Transverse colon (tissue), 4 donors: Measurements from ENCODE around the gene KLHL29. TPM values are rescaled to one million over a fixed set of nuclear protein-coding genes. Genes with fewer than 3 reads are reported as not detected.

Source experiments
- DNase-seq: peaks from one replicate; pipeline ENCODE4 v3.0.0-alpha.2; 2019
- H3K27ac ChIP-seq, 4 donors: fragments of 200-600 bp; sonication (generic); 2 replicates each; pipeline ENCODE4 v1.5.1; 2016 to 2018; ENCODE audit warnings: inconsistent platforms in 4 of 4
- H3K27me3 ChIP-seq: fragments of 200-600 bp; sonication (generic); 2 replicates; pipeline ENCODE4 v1.5.1; 2017; ENCODE audit warnings: inconsistent platforms
- H3K36me3 ChIP-seq, 4 donors: fragments of 200-600 bp; sonication (generic); 2 replicates each; pipeline ENCODE4 v1.5.1; 2017 to 2019; ENCODE audit warnings: inconsistent platforms in 4 of 4
- H3K4me1 ChIP-seq, 4 donors: fragments of 200-600 bp; sonication (generic); 2 replicates each; pipeline ENCODE4 v1.5.1; 2017 to 2020; ENCODE audit warnings: inconsistent platforms in 4 of 4
- H3K4me3 ChIP-seq, 4 donors: fragments of 200-600 bp; sonication (generic); 1 replicate in 1 of 4; 2 replicates in 3 of 4; pipeline versions ENCODE4 v1.5.1 to v1.6.1; 2017 to 2019; ENCODE audit warnings: inconsistent platforms in 4 of 4
- H3K9me3 ChIP-seq, 2 donors: fragments of 200-600 bp; sonication (generic); 2 replicates each; pipeline ENCODE4 v1.5.1; 2017 to 2019; ENCODE audit warnings: inconsistent platforms in 2 of 2
- CTCF ChIP-seq, 5 experiments: fragments of 200-600 bp in 3 of 5; fragments of 450-650 bp in 2 of 5; sonication (generic) in 3 of 5; IDR thresholded peaks; 1 replicate in 2 of 5; 2 replicates in 3 of 5; pipeline ENCODE4 v1.5.1; 2016 to 2017; ENCODE audit warnings: antibody characterized with exemption in 5 of 5, inconsistent platforms in 3 of 5, mild to moderate bottlenecking in 2 of 5, moderate library complexity in 1 of 5
- EP300 ChIP-seq: sonication (generic); formaldehyde crosslinking; IDR thresholded peaks from one replicate; pipeline ENCODE4 v1.6.1; 2017; ENCODE audit warnings: antibody characterized with exemption, low read depth
- POLR2A ChIP-seq: fragments of 450-650 bp; IDR thresholded peaks from one replicate; pipeline ENCODE4 v1.6.1; 2016; ENCODE audit warnings: antibody characterized with exemption, mild to moderate bottlenecking, moderate library complexity
- POLR2AphosphoS5 ChIP-seq, 3 donors: sonication (generic); formaldehyde crosslinking; IDR thresholded peaks; one replicate each; pipeline ENCODE4 v1.6.1; 2016; ENCODE audit warnings: antibody characterized with exemption in 3 of 3
- WGBS, 2 donors: methylation state at CpG; one replicate each; pipeline ENCODE4 v1.1.5; 2018; ENCODE audit warnings: low coverage in 1 of 2; 5-methylcytosine and 5-hydroxymethylcytosine counted together
- in situ Hi-C, 4 donors: fragments of 200-750 bp; cut with MboI; loops; one replicate each; pipeline versions ENCODE4 v1.15.0 to v1.15.1; 2017; ENCODE audit warnings: low sequenced_read_pairs in 3 of 4, low pct_ligation_motif_present in 1 of 4, low pct_unique_long_range_greater_than_20kb in 1 of 4
- intact Hi-C: fragments of 100-400 bp; cut with DNase I; formaldehyde crosslinking; loops from one replicate; pipeline ENCODE4 v1.15.1; 2023; ENCODE audit warnings: low total_unique reads
- total RNA-seq, 4 donors: library from RNA; depleted of rRNA; stranded (reverse); fragments of >200 nt; gene quantifications; one replicate each; pipeline ENCODE4 v1.1.0, GENCODE V29; 2016

Gene KLHL29
- total RNA-seq, 4 donors from 2014 or later = 3.3 to 16.5 (median 5.8) TPM

- TF ChIP-seq POLR2A (no peak), CTCF (IDR thresholded peaks at IDR 0.05) (no peak), POLR2AphosphoS5 (IDR thresholded peaks at IDR 0.05) (no peak), EP300 (no peak)
- H3K4me3 ChIP-seq = no peak overlapping the region
- in situ Hi-C loops = no loop called here
- intact Hi-C loops = loop anchor here (5.0 kb wide), 1 partner anchor 92 kb away; no protein-coding TSS in a partner anchor
- H3K4me1 ChIP-seq = peaks cover 2 to 30% (median 17%) of the 10 kb centered on the region in 4 donors
- no peaks in the 10 kb centered on the region for H3K9me3 ChIP-seq
- 67 to 80% methylated on average over 8 to 16 of the region's 16 CpGs for WGBS, 2 donors
- no peak for DNase-seq
- H3K27ac ChIP-seq = peak overlapping the region; percentile 73 to 90 (median 80)
- H3K27me3 ChIP-seq = no peaks in the 10 kb centered on the region
- H3K36me3 ChIP-seq = no peaks in the 10 kb centered on the region
These were observed 140.3 kb downstream of the KLHL29 start for GRCh38 chr2:23525137-23525765.

GRCh38 chr2:23526114-23526513 is 141.1 kb downstream of the KLHL29 start:
- H3K27ac ChIP-seq = peak overlapping the region in 1 of 4 donors; percentile 90
- peaks cover 2 to 28% (median 17%) of the 10 kb centered on the region in 4 donors for H3K4me1 ChIP-seq
- 77 to 92% methylated on average over 16 to 19 of the region's 19 CpGs for WGBS, 2 donors
- H3K4me3 ChIP-seq = no peak overlapping the region
- intact Hi-C loops = loop anchor here (5.0 kb wide), 1 partner anchor 91 kb away; no protein-coding TSS in a partner anchor
- H3K27me3 ChIP-seq = no peaks in the 10 kb centered on the region
- H3K36me3 ChIP-seq = no peaks in the 10 kb centered on the region
- TF ChIP-seq POLR2AphosphoS5 (IDR thresholded peaks at IDR 0.05) = no peak
- TF ChIP-seq EP300 = no peak
- TF ChIP-seq CTCF (IDR thresholded peaks at IDR 0.05) = no peak
- H3K9me3 ChIP-seq = no peaks in the 10 kb centered on the region
- in situ Hi-C loops = no loop called here
- no peak for DNase-seq

- no peak for TF ChIP-seq CTCF (IDR thresholded peaks at IDR 0.05)
- TF ChIP-seq POLR2A = no peak
- TF ChIP-seq POLR2AphosphoS5 (IDR thresholded peaks at IDR 0.05) = no peak
- no peak for TF ChIP-seq EP300
- in situ Hi-C loops = no loop called here
- no peaks in the 10 kb centered on the region for H3K27me3 ChIP-seq
- H3K36me3 ChIP-seq = no peaks in the 10 kb centered on the region
- H3K9me3 ChIP-seq = no peaks in the 10 kb centered on the region
- H3K27ac ChIP-seq = no peak overlapping the region
- 88% methylated on average over 25 of the region's 25 CpGs; no CpG with 5 or more reads in 1 of the 2 donors for WGBS, 2 donors
- H3K4me1 ChIP-seq = peaks cover 2 to 31% (median 17%) of the 10 kb centered on the region in 4 donors
- H3K4me3 ChIP-seq = no peak overlapping the region
- DNase-seq = no peak
- intact Hi-C loops = loop anchor here (5.0 kb wide), 1 partner anchor 90 kb away; no protein-coding TSS in a partner anchor
These were observed 142.1 kb downstream of the KLHL29 start for GRCh38 chr2:23526835-23527790.

GRCh38 chr2:23528171-23528570 is 143.2 kb downstream of the KLHL29 start:
- intact Hi-C loops (loop anchor here (5.0 kb wide), 1 partner anchor 89 kb away; no protein-coding TSS in a partner anchor), in situ Hi-C loops (no loop called here)
- Histone ChIP-seq H3K9me3 (no peaks in the 10 kb centered on the region), H3K36me3 (no peaks in the 10 kb centered on the region), H3K27ac (no peak overlapping the region), H3K27me3 (no peaks in the 10 kb centered on the region), H3K4me3 (no peak overlapping the region), H3K4me1 (peaks cover 2 to 33% (median 18%) of the 10 kb centered on the region in 4 donors)
- DNase-seq = no peak
- WGBS, 2 donors = 88 to 93% methylated on average over 6 to 12 of the region's 12 CpGs
- TF ChIP-seq CTCF (IDR thresholded peaks at IDR 0.05) = no peak
- no peak for TF ChIP-seq EP300
- TF ChIP-seq POLR2AphosphoS5 (IDR thresholded peaks at IDR 0.05) = no peak
- no peak for TF ChIP-seq POLR2A
